Lower leg skin (tissue), 3 donors: ENCODE data around the gene PEX1.

Experiments
- CTCF ChIP-seq, 3 donors: fragments of 450-650 bp; IDR thresholded peaks; one replicate each; pipeline ENCODE4 v1.5.1; 2016; ENCODE audit warnings: antibody characterized with exemption in 3 of 3, mild to moderate bottlenecking in 3 of 3, moderate library complexity in 2 of 3
- POLR2A ChIP-seq, 2 donors: fragments of 450-650 bp; IDR thresholded peaks; one replicate each; pipeline ENCODE4 v1.6.1; 2016 to 2017; ENCODE audit warnings: antibody characterized with exemption in 2 of 2, mild to moderate bottlenecking in 1 of 2, moderate library complexity in 1 of 2

DNA sequence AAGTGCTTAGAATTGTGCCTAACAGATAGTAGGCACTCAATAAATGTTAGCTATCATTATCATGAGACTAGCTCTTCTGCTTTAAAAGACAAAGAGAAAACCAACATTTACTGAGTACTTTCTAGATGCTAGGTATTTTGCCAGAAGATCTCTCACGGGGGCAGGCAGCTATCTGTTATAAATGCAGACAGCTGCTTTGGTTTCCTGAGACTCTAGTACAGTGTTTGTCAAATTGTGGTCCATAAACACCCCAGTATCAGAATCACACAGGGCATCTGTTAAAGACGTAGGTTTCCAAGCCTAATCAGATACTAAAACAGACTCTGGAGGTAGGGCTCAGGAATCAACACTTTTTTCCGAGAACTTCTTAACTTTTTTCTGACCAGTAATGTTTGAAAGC, 48.0 kb upstream of the PEX1 start:
- TF ChIP-seq CTCF (IDR thresholded peaks at IDR 0.05) (no peak), POLR2A (IDR thresholded peaks at IDR 0.05) (no peak)
